Measurements from ENCODE around the gene MFSD6. TPM values are rescaled to one million over a fixed set of nuclear protein-coding genes. Genes with fewer than 3 reads are reported as not detected.

MFSD6 gene
- total RNA-seq, 1 donor from 2014 or later, result 44.0 TPM

DNA sequence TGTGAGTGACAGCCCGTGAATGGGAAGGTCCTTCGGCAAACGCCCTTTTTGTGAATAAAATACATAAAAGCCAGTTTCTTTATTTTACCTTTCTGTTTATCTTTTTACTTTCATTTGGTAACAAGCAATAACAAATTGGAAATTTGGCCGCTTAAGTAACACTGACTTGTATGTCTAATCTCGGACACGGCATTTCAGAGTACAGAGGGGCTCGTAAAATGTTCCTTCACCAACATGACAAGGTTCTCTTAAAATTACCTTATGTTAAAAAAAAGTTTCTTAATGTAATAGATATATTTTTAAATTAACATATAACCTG lies 126.9 kb downstream of the MFSD6 start:
- peak overlapping the region; percentile 89 for H3K27ac Mint-ChIP-seq
- H3K4me1 Mint-ChIP-seq (ENCODE audit: low read depth), result peaks cover 43% of the 10 kb centered on the region
- peak overlapping the region; percentile 83 for H3K4me3 Mint-ChIP-seq (ENCODE audit: low read depth)
- H3K9me3 Mint-ChIP-seq, result peaks cover 38% of the 10 kb centered on the region
- peaks cover 44% of the 10 kb centered on the region for H3K36me3 Mint-ChIP-seq (ENCODE audit: low read depth)
- intact Hi-C loops (cut with micrococcal nuclease), result loop anchor here (2.0 to 10.0 kb wide), 7 partner anchors 16 to 860 kb away; partner anchors contain the start of genes ANKAR, INPP1, ORMDL1 and PMS1
- H3K27me3 Mint-ChIP-seq (ENCODE audit: low read depth), result no peaks in the 10 kb centered on the region
- no peak for DNase-seq (ENCODE audit: low spot score)

DNA sequence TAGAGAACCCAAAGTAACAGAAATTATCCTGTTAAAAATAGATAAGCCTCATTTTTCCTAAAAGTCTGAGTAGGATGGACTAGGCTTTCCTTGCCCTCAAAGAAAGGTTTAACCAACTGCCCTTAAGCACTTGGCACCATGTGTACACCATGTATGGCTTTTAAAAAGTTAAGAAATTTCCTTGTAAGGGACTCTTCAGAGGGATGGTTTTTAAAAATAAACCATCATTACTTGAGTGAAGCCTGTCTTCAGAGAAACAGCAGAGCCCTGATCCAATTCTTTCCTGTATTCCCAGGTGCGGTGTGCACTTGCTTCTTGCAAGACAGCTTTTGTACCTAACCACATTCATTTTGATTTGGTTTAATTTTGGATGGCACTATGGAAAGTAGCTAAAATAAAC lies 127.4 kb downstream of the MFSD6 start:
- peaks cover 49% of the 10 kb centered on the region for H3K36me3 Mint-ChIP-seq (ENCODE audit: low read depth)
- H3K4me1 Mint-ChIP-seq (ENCODE audit: low read depth), result peaks cover 38% of the 10 kb centered on the region
- peak overlapping the region; percentile 83 for H3K4me3 Mint-ChIP-seq (ENCODE audit: low read depth)
- H3K9me3 Mint-ChIP-seq, result peaks cover 43% of the 10 kb centered on the region
- intact Hi-C loops (cut with micrococcal nuclease), result loop anchor here (2.0 to 10.0 kb wide), 7 partner anchors 15 to 861 kb away; partner anchors contain the start of genes ANKAR, INPP1, ORMDL1 and PMS1
- DNase-seq (ENCODE audit: low spot score), result no peak
- H3K27me3 Mint-ChIP-seq (ENCODE audit: low read depth), result no peaks in the 10 kb centered on the region
- peak overlapping the region; percentile 69 for H3K27ac Mint-ChIP-seq

DNA sequence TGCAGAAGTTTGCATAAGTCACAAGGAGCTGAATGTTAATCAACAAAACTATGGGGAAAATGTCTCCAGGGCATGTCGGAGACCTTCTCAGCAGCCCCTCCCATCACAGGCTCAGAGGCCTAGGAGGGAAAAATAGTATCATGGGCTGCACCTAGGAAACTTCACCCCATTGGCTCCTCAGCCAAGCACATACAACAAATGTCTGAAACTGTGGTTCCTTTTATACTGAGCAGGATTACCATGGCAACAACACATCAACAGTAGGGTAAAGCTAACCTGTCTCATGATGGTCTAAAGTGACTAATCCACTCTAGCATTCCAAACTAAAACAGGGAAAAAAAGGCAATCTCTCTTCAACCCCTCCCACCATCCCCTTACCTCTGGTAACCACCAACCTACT lies 129.6 kb downstream of the MFSD6 start:
- Mint-ChIP-seq H3K27ac (no peak overlapping the region), H3K4me3 (ENCODE audit: low read depth) (no peak overlapping the region), H3K4me1 (ENCODE audit: low read depth) (peaks cover 20% of the 10 kb centered on the region)

GRCh38 chr2:190538201-190538600 lies 130.0 kb downstream of the MFSD6 start:
- intact Hi-C loops (cut with micrococcal nuclease), result loop anchor here (10.0 kb wide), 2 partner anchors 753 to 863 kb away; partner anchors contain the start of genes ANKAR, ORMDL1 and PMS1

More for the DNA sequence above, 129.6 kb downstream of the MFSD6 start:
- intact Hi-C loops (cut with micrococcal nuclease), result loop anchor here (10.0 kb wide), 2 partner anchors 753 to 863 kb away; partner anchors contain the start of genes ANKAR, ORMDL1 and PMS1
- DNase-seq (ENCODE audit: low spot score), result no peak
- peaks cover 65% of the 10 kb centered on the region for H3K9me3 Mint-ChIP-seq
- H3K27me3 Mint-ChIP-seq (ENCODE audit: low read depth), result no peaks in the 10 kb centered on the region
- H3K36me3 Mint-ChIP-seq (ENCODE audit: low read depth), result peaks cover 69% of the 10 kb centered on the region

GRCh38 chr2:190540048-190540447 lies 131.9 kb downstream of the MFSD6 start:
- peaks cover 14% of the 10 kb centered on the region for H3K4me1 Mint-ChIP-seq (ENCODE audit: low read depth)
- DNase-seq (ENCODE audit: low spot score), result no peak
- no peak overlapping the region for H3K4me3 Mint-ChIP-seq (ENCODE audit: low read depth)
- peaks cover 77% of the 10 kb centered on the region for H3K36me3 Mint-ChIP-seq (ENCODE audit: low read depth)
- peaks cover 68% of the 10 kb centered on the region for H3K9me3 Mint-ChIP-seq
- no peaks in the 10 kb centered on the region for H3K27me3 Mint-ChIP-seq (ENCODE audit: low read depth)
- H3K27ac Mint-ChIP-seq, result no peak overlapping the region
- intact Hi-C loops (cut with micrococcal nuclease), result no loop called here

More at GRCh38 chr2:190538201-190538600, 130.0 kb downstream of the MFSD6 start:
- no peak for DNase-seq (ENCODE audit: low spot score)
- H3K36me3 Mint-ChIP-seq (ENCODE audit: low read depth), result peaks cover 72% of the 10 kb centered on the region
- peaks cover 68% of the 10 kb centered on the region for H3K9me3 Mint-ChIP-seq
- peaks cover 17% of the 10 kb centered on the region for H3K4me1 Mint-ChIP-seq (ENCODE audit: low read depth)
- no peak overlapping the region for H3K4me3 Mint-ChIP-seq (ENCODE audit: low read depth)
- H3K27ac Mint-ChIP-seq, result no peak overlapping the region
- no peaks in the 10 kb centered on the region for H3K27me3 Mint-ChIP-seq (ENCODE audit: low read depth)

GRCh38 chr2:190545093-190545492 lies 136.9 kb downstream of the MFSD6 start:
- Mint-ChIP-seq H3K27ac (no peak overlapping the region), H3K9me3 (peaks cover 30% of the 10 kb centered on the region), H3K4me1 (ENCODE audit: low read depth) (peaks cover 10% of the 10 kb centered on the region), H3K36me3 (ENCODE audit: low read depth) (peaks cover 39% of the 10 kb centered on the region), H3K4me3 (ENCODE audit: low read depth) (no peak overlapping the region), H3K27me3 (ENCODE audit: low read depth) (no peaks in the 10 kb centered on the region)
- intact Hi-C loops (cut with micrococcal nuclease), result no loop called here
- DNase-seq (ENCODE audit: low spot score), result no peak

GRCh38 chr2:190545555-190546385 lies 137.6 kb downstream of the MFSD6 start:
- H3K4me3 Mint-ChIP-seq (ENCODE audit: low read depth), result no peak overlapping the region
- intact Hi-C loops (cut with micrococcal nuclease), result no loop called here
- H3K36me3 Mint-ChIP-seq (ENCODE audit: low read depth), result peaks cover 32% of the 10 kb centered on the region
- no peak overlapping the region for H3K27ac Mint-ChIP-seq
- H3K9me3 Mint-ChIP-seq, result peaks cover 23% of the 10 kb centered on the region
- peaks cover 10% of the 10 kb centered on the region for H3K4me1 Mint-ChIP-seq (ENCODE audit: low read depth)
- DNase-seq (ENCODE audit: low spot score), result no peak
- H3K27me3 Mint-ChIP-seq (ENCODE audit: low read depth), result no peaks in the 10 kb centered on the region

- peaks cover 22% of the 10 kb centered on the region for H3K36me3 Mint-ChIP-seq (ENCODE audit: low read depth)
- H3K27ac Mint-ChIP-seq, result no peak overlapping the region
- H3K27me3 Mint-ChIP-seq (ENCODE audit: low read depth), result no peaks in the 10 kb centered on the region
- peaks cover 14% of the 10 kb centered on the region for H3K4me1 Mint-ChIP-seq (ENCODE audit: low read depth)
- no peak for DNase-seq (ENCODE audit: low spot score)
- H3K4me3 Mint-ChIP-seq (ENCODE audit: low read depth), result no peak overlapping the region
- H3K9me3 Mint-ChIP-seq, result peaks cover 13% of the 10 kb centered on the region
- intact Hi-C loops (cut with micrococcal nuclease), result no loop called here
These were observed 138.6 kb downstream of the MFSD6 start for GRCh38 chr2:190546734-190547133.

- Mint-ChIP-seq H3K9me3 (peaks cover 2% of the 10 kb centered on the region), H3K4me1 (ENCODE audit: low read depth) (peaks cover 20% of the 10 kb centered on the region)
These were observed 139.7 kb downstream of the MFSD6 start for GRCh38 chr2:190547886-190548285.

DNA sequence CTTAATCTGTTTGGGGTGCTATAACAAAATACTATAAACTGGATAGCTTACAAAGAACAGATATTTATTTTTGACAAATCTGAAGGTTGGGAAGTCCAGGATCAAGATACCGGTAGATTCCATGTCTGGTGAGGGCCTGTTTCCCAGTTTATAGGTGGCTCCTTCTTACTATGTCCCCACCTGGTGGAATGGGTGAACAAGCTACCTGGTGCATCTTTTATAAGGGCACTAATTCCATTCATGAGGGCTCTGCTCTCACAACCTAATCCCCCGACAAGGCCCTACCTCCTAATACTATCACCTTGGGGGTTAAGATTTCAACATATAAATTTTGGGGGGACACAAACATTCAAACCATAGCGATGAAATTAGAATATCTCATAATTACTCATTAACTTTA lies 142.0 kb downstream of the MFSD6 start:
- H3K27ac Mint-ChIP-seq, result no peak overlapping the region
- DNase-seq (ENCODE audit: low spot score), result no peak
- intact Hi-C loops (cut with micrococcal nuclease), result loop anchor here (2.0 kb wide), 1 partner anchor 15 kb away; the partner anchor contains the start of gene NEMP2
- peaks cover 19% of the 10 kb centered on the region for H3K4me1 Mint-ChIP-seq (ENCODE audit: low read depth)
- peaks cover 5% of the 10 kb centered on the region for H3K36me3 Mint-ChIP-seq (ENCODE audit: low read depth)
- H3K27me3 Mint-ChIP-seq (ENCODE audit: low read depth), result no peaks in the 10 kb centered on the region
- H3K9me3 Mint-ChIP-seq, result peaks cover under 1% of the 10 kb centered on the region
- H3K4me3 Mint-ChIP-seq (ENCODE audit: low read depth), result no peak overlapping the region

More at GRCh38 chr2:190547886-190548285, 139.7 kb downstream of the MFSD6 start:
- intact Hi-C loops (cut with micrococcal nuclease), result no loop called here
- H3K27me3 Mint-ChIP-seq (ENCODE audit: low read depth), result no peaks in the 10 kb centered on the region
- H3K36me3 Mint-ChIP-seq (ENCODE audit: low read depth), result peaks cover 12% of the 10 kb centered on the region
- no peak for DNase-seq (ENCODE audit: low spot score)
- H3K27ac Mint-ChIP-seq, result no peak overlapping the region
- no peak overlapping the region for H3K4me3 Mint-ChIP-seq (ENCODE audit: low read depth)

Other genes starting within 250 kb of the MFSD6 start
- 24.5 and 26.0 TPM in 2 replicates for gene HIBCH, start 88.5 kb upstream of the MFSD6 start, total RNA-seq
- 12.8 and 13.6 TPM in 2 replicates for gene INPP1, start 64.8 kb upstream of the MFSD6 start, total RNA-seq
- gene NEMP2, start 126.4 kb downstream of the MFSD6 start, total RNA-seq, result 15.2 and 15.5 TPM in 2 replicates
- 30.9 and 32.9 TPM in 2 replicates for gene NAB1, start 240.7 kb downstream of the MFSD6 start, total RNA-seq

Measured in activated T-helper 2 cell treated with anti-CD3 and anti-CD28 coated beads, Interferon-gamma antibody, Interleukin-2, Interleukin-4, amounts not matched to agents 10 μg/mL and 5 μg/mL and 100 μg/mL, durations not matched to agents 14 hours and 24 hours and 36 hours (primary cell).